CD14-positive monocyte (primary cell): ENCODE data around the gene RAD50. TPM values are rescaled to one million over a fixed set of nuclear protein-coding genes. Genes with fewer than 3 reads are reported as not detected.
"Not testable (repeated sequence)": the region's sequence is repeated elsewhere in the genome, so short reads cannot be mapped to it uniquely, and the experiment has no call there.

Source experiments
- DNase-seq, 3 donors: peaks; one replicate each; pipeline ENCODE4 v3.0.0-alpha.2; 2011 to 2022
- H2AFZ ChIP-seq: 2 replicates; pipeline ENCODE4 v1.6.0; 2012; ENCODE audit warnings: mild to moderate bottlenecking, low read depth, low read length, inconsistent platforms; ENCODE audit not compliant: insufficient read depth, poor library complexity, severe bottlenecking
- H3K27ac ChIP-seq, 2 donors: 1 replicate in 1 of 2; 2 replicates in 1 of 2; pipeline ENCODE4 v1.5.1; 2012 to 2013; ENCODE audit warnings: low read length in 2 of 2, control low read depth in 1 of 2, inconsistent platforms in 1 of 2, low read depth in 1 of 2, mild to moderate bottlenecking in 1 of 2
- H3K27me3 ChIP-seq, 2 donors: one replicate each; pipeline versions ENCODE4 v1.6.0 to v1.6.1; 2011 to 2013; ENCODE audit warnings: low read length in 2 of 2; ENCODE audit not compliant: control insufficient read depth in 2 of 2, insufficient read depth in 2 of 2
- H3K36me3 ChIP-seq, 2 donors: replicated peaks in 1 of 2; 1 replicate in 1 of 2; 2 replicates in 1 of 2; pipeline versions ENCODE4 v1.5.1 to v1.6.1; 2012 to 2013; ENCODE audit warnings: low read length in 2 of 2, control low read depth in 1 of 2, inconsistent platforms in 1 of 2, mild to moderate bottlenecking in 1 of 2; ENCODE audit not compliant: insufficient read depth in 2 of 2, control insufficient read depth in 1 of 2
- H3K4me1 ChIP-seq, 2 donors: 1 replicate in 1 of 2; 2 replicates in 1 of 2; pipeline versions ENCODE4 v1.5.1 to v1.6.1; 2012 to 2013; ENCODE audit warnings: low read length in 2 of 2, control low read depth in 1 of 2, inconsistent platforms in 1 of 2, mild to moderate bottlenecking in 1 of 2, moderate library complexity in 1 of 2; ENCODE audit not compliant: insufficient read depth in 2 of 2, control insufficient read depth in 1 of 2
- H3K4me2 ChIP-seq: replicated peaks from 2 replicates; pipeline ENCODE3; 2012; ENCODE audit warnings: low read length, moderate library complexity, mild to moderate bottlenecking; ENCODE audit not compliant: poor library complexity, severe bottlenecking; ENCODE audit errors: extremely low read depth
- H3K4me3 ChIP-seq, 3 experiments: fragments of 200-600 bp in 1 of 3; sonication (generic) in 1 of 3; replicated peaks in 1 of 3; 1 replicate in 2 of 3; 2 replicates in 1 of 3; pipeline ENCODE4 v1.5.1; 2011 to 2013; ENCODE audit warnings: low read length in 3 of 3, mild to moderate bottlenecking in 3 of 3, control low read depth in 2 of 3, low read depth in 2 of 3, inconsistent platforms in 1 of 3, moderate library complexity in 1 of 3
- H3K79me2 ChIP-seq: 2 replicates; pipeline ENCODE4 v1.6.0; 2012; ENCODE audit warnings: mild to moderate bottlenecking, control low read depth, inconsistent platforms, low read length, moderate library complexity; ENCODE audit not compliant: insufficient read depth
- H3K9ac ChIP-seq: 2 replicates; pipeline ENCODE4 v1.6.0; 2017; ENCODE audit warnings: low read length, mild to moderate bottlenecking; ENCODE audit not compliant: insufficient read depth, poor library complexity, severe bottlenecking
- H3K9me3 ChIP-seq, 2 donors: replicated peaks in 1 of 2; 1 replicate in 1 of 2; 2 replicates in 1 of 2; pipeline versions ENCODE4 v1.5.1 to v1.6.1; 2012 to 2013; ENCODE audit warnings: low read length in 2 of 2, control low read depth in 1 of 2; ENCODE audit not compliant: control insufficient read depth in 1 of 2, insufficient read depth in 1 of 2
- H4K20me1 ChIP-seq: 2 replicates; pipeline ENCODE4 v1.6.0; 2012; ENCODE audit warnings: mild to moderate bottlenecking, low read length, control low read depth, moderate library complexity; ENCODE audit not compliant: insufficient read depth
- H3K27ac Mint-ChIP-seq, 7 donors: one replicate each; pipeline ENCODE4 v1.8.0; 2020; ENCODE audit warnings: mild to moderate bottlenecking in 7 of 7, mixed read lengths in 7 of 7, moderate library complexity in 6 of 7, inconsistent platforms in 2 of 7
- H3K27me3 Mint-ChIP-seq, 3 donors: one replicate each; pipeline ENCODE4 v1.8.0; 2021 to 2022; ENCODE audit warnings: low read depth in 3 of 3, mild to moderate bottlenecking in 3 of 3, mixed read lengths in 3 of 3, moderate library complexity in 3 of 3, inconsistent platforms in 1 of 3
- H3K36me3 Mint-ChIP-seq, 2 donors: one replicate each; pipeline ENCODE4 v1.8.0; 2020; ENCODE audit warnings: mixed read lengths in 2 of 2, inconsistent platforms in 1 of 2, mild to moderate bottlenecking in 1 of 2
- H3K4me1 Mint-ChIP-seq: one replicate; pipeline ENCODE4 v1.8.0; 2020; ENCODE audit warnings: mild to moderate bottlenecking, mixed read lengths
- H3K4me3 Mint-ChIP-seq, 2 donors: one replicate each; pipeline ENCODE4 v1.8.0; 2020; ENCODE audit warnings: mild to moderate bottlenecking in 2 of 2, mixed read lengths in 2 of 2, moderate library complexity in 1 of 2
- H3K9me3 Mint-ChIP-seq, 7 donors: one replicate each; pipeline ENCODE4 v1.8.0; 2020 to 2022; ENCODE audit warnings: mixed read lengths in 7 of 7, mild to moderate bottlenecking in 6 of 7, moderate library complexity in 6 of 7, inconsistent platforms in 2 of 7
- WGBS: methylation state at CpG from one replicate; pipeline ENCODE4 v1.1.5; 2013; ENCODE audit warnings: missing lambda C conversion rate; ENCODE audit not compliant: insufficient coverage; 5-methylcytosine and 5-hydroxymethylcytosine counted together
- intact Hi-C, 2 donors: fragments of 100-400 bp; cut with micrococcal nuclease; formaldehyde crosslinking; loops; one replicate each; pipeline versions ENCODE4 v1.15.0 to v1.15.1; 2023
- polyA plus RNA-seq, 3 donors: library from polyadenylated mRNA; depleted of rRNA in 1 of 3; unstranded in 2 of 3; stranded (reverse) in 1 of 3; fragments of 300-500 nt in 2 of 3; fragments of >200 nt in 1 of 3; fragmentation: Illumina TruSeq in 2 of 3; gene quantifications; 1 replicate in 2 of 3; 2 replicates in 1 of 3; pipeline ENCODE4 v1.2.3, GENCODE V29; 2012 to 2021
- TF ChIP-seq, protein P1 (sequence below): fragments of 200-600 bp; IDR thresholded peaks from one replicate; pipeline ENCODE4 v1.8.0; 2022; ENCODE audit warnings: antibody characterized with exemption, mild to moderate bottlenecking

Gene RAD50
- polyA plus RNA-seq, 3 donors, result 5.8 to 9.3 (median 8.2) TPM

DNA sequence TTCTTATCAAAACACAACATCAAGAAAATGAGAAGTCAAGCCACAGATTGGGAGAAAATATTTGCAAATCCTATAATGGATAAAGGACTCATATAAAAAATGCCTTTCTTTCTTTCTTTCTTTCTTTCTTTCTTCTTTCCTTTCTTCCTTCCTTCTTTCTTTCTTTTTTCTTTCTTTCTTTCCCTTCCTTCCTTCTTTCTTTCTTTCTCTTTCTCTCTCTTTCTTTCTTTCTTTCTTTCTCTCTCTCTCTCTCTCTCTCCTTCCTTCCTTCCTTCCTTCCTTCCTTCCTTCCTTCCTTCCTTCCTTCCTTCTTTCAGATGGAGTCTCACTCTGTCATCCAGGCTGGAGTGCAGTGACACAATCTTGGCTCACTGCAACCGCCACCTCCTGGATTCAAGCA lies 34.7 kb upstream of the RAD50 start:
- H3K27me3 Mint-ChIP-seq, H3K27ac ChIP-seq, H3K79me2 ChIP-seq, H3K27ac Mint-ChIP-seq, H3K9me3 ChIP-seq, H3K4me2 ChIP-seq, H4K20me1 ChIP-seq, H3K9ac ChIP-seq, H3K9me3 Mint-ChIP-seq, H3K27me3 ChIP-seq, H3K36me3 ChIP-seq, H2AFZ ChIP-seq, H3K4me3 ChIP-seq, DNase-seq, H3K4me3 Mint-ChIP-seq, H3K36me3 Mint-ChIP-seq, intact Hi-C loops: not testable (repeated sequence)
- peaks cover 27% of the 10 kb centered on the region for H3K4me1 Mint-ChIP-seq
- WGBS, result no CpG with 5 or more reads among the region's 1 CpG
- peaks cover 21 to 24% of the 10 kb centered on the region in 2 donors for H3K4me1 ChIP-seq

DNA sequence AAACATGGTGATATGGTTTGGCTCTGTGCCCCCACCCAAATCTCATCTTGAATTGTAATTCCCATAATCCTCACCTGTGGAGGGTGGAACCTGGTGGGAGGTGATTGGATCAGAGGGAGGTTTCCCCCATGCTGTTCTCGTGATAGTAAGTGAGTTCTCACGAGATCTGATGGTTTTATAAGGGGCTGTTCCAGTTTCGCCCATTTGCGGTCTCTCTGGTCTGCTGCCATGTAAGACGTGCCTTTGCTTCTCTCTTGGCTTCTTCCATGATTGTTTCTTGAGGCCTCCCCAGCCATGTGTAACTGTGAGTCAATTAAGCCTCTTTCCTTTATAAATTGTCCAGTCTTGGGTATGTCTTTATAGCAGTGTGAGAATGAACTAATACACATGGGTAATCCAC lies 31.9 kb upstream of the RAD50 start:
- intact Hi-C loops, H3K79me2 ChIP-seq, H3K36me3 ChIP-seq, H2AFZ ChIP-seq, H3K9me3 Mint-ChIP-seq, H3K4me2 ChIP-seq, H3K9me3 ChIP-seq, H3K4me3 ChIP-seq, H3K36me3 Mint-ChIP-seq, H3K27me3 Mint-ChIP-seq, H3K27ac ChIP-seq, H3K27me3 ChIP-seq, H4K20me1 ChIP-seq, H3K27ac Mint-ChIP-seq, H3K4me3 Mint-ChIP-seq, H3K9ac ChIP-seq, DNase-seq: not testable (repeated sequence)
- peaks cover 33% of the 10 kb centered on the region for H3K4me1 Mint-ChIP-seq
- H3K4me1 ChIP-seq, result peaks cover 26 to 28% of the 10 kb centered on the region in 2 donors
- WGBS, result 100% methylated on average over 2 of the region's 5 CpGs

DNA sequence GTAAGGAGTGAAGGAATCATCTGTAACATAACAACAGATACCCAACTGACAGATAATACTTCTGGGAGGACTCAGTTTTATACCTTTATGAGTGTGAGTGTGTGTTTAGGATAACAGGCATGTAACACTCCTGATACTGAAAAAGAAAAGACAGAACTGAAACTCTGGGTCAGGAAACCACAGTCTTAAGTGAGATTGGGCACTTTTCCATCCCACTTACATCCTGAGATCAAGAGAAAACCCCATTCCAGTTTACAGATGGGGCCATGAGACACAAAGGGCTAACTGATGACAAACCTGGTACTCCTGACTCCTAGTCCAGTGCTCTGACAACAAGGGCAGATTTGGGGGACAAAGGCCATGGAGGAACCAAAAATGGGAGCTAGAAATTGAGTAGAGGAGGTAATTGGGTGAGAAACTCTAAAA lies 31.5 kb upstream of the RAD50 start:
- H3K4me3 ChIP-seq, result no peak overlapping the region

More for the DNA sequence above, 31.5 kb upstream of the RAD50 start:
- Histone ChIP-seq H3K4me2 (no peak overlapping the region), H3K9me3 (no peaks in the 10 kb centered on the region), H3K9ac (no peak overlapping the region), H3K27me3 (no peaks in the 10 kb centered on the region), H3K79me2 (no peaks in the 10 kb centered on the region), H3K27ac (no peak overlapping the region), H2AFZ (no peak overlapping the region), H3K36me3 (no peaks in the 10 kb centered on the region), H3K4me1 (peaks cover 26 to 28% of the 10 kb centered on the region in 2 donors), H4K20me1 (no peaks in the 10 kb centered on the region)
- Mint-ChIP-seq H3K4me1 (peaks cover 33% of the 10 kb centered on the region), H3K27me3 (peaks cover 4 to 8% (median 7%) of the 10 kb centered on the region in 3 donors), H3K27ac (peak overlapping the region in 1 of 7 donors; percentile 61), H3K9me3 (peaks cover 0 to 6% (median 2%) of the 10 kb centered on the region in 7 donors), H3K36me3 (no peaks in the 10 kb centered on the region), H3K4me3 (peak overlapping the region in 1 of 2 donors; percentile 76)
- DNase-seq, result peak in 1 of 3 donors; percentile 5
- intact Hi-C loops, result no loop called here
- TF ChIP-seq, protein P1, sequence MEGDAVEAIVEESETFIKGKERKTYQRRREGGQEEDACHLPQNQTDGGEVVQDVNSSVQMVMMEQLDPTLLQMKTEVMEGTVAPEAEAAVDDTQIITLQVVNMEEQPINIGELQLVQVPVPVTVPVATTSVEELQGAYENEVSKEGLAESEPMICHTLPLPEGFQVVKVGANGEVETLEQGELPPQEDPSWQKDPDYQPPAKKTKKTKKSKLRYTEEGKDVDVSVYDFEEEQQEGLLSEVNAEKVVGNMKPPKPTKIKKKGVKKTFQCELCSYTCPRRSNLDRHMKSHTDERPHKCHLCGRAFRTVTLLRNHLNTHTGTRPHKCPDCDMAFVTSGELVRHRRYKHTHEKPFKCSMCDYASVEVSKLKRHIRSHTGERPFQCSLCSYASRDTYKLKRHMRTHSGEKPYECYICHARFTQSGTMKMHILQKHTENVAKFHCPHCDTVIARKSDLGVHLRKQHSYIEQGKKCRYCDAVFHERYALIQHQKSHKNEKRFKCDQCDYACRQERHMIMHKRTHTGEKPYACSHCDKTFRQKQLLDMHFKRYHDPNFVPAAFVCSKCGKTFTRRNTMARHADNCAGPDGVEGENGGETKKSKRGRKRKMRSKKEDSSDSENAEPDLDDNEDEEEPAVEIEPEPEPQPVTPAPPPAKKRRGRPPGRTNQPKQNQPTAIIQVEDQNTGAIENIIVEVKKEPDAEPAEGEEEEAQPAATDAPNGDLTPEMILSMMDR, result no peak
